ENCODE data around the gene CDKAL1.
"Not testable (repeated sequence)": the region's sequence is repeated elsewhere in the genome, so short reads cannot be mapped to it uniquely, and the experiment has no call there.

Gene CDKAL1

GRCh38 chr6:20633566-20634340 lies 99.5 kb downstream of the CDKAL1 start:
- DNase-seq (ENCODE audit: low read depth) = no peak
- no peak overlapping the region for H3K4me3 ChIP-seq (ENCODE audit: low read length)
- no peak for TF ChIP-seq CTCF (conservative IDR thresholded peaks at IDR 0.05; ENCODE audit: low read depth, low read length)

GRCh38 chr6:20639161-20639560 lies 104.9 kb downstream of the CDKAL1 start:
- TF ChIP-seq CTCF (conservative IDR thresholded peaks at IDR 0.05; ENCODE audit: low read depth, low read length) = no peak
- DNase-seq (ENCODE audit: low read depth) = no peak
- no peak overlapping the region for H3K4me3 ChIP-seq (ENCODE audit: low read length)

GRCh38 chr6:20640181-20640580 lies 105.9 kb downstream of the CDKAL1 start:
- DNase-seq (ENCODE audit: low read depth) = no peak
- no peak for TF ChIP-seq CTCF (conservative IDR thresholded peaks at IDR 0.05; ENCODE audit: low read depth, low read length)
- H3K4me3 ChIP-seq (ENCODE audit: low read length) = no peak overlapping the region

- DNase-seq (ENCODE audit: low read depth) = no peak
- TF ChIP-seq CTCF (conservative IDR thresholded peaks at IDR 0.05; ENCODE audit: low read depth, low read length) = no peak
- no peak overlapping the region for H3K4me3 ChIP-seq (ENCODE audit: low read length)
These were observed 108.2 kb downstream of the CDKAL1 start for GRCh38 chr6:20642441-20642840.

- no peak for DNase-seq (ENCODE audit: low read depth)
- no peak for TF ChIP-seq CTCF (conservative IDR thresholded peaks at IDR 0.05; ENCODE audit: low read depth, low read length)
- no peak overlapping the region for H3K4me3 ChIP-seq (ENCODE audit: low read length)
These were observed 110.6 kb downstream of the CDKAL1 start for GRCh38 chr6:20644667-20645370.

GRCh38 chr6:20645572-20645971 lies 111.3 kb downstream of the CDKAL1 start:
- not testable (repeated sequence) for H3K4me3 ChIP-seq (ENCODE audit: low read length); DNase-seq (ENCODE audit: low read depth)

GRCh38 chr6:20647585-20647984 lies 113.3 kb downstream of the CDKAL1 start:
- no peak for DNase-seq (ENCODE audit: low read depth)
- no peak for TF ChIP-seq CTCF (conservative IDR thresholded peaks at IDR 0.05; ENCODE audit: low read depth, low read length)
- H3K4me3 ChIP-seq (ENCODE audit: low read length) = no peak overlapping the region

GRCh38 chr6:20649696-20650470 lies 115.6 kb downstream of the CDKAL1 start:
- DNase-seq (ENCODE audit: low read depth); H3K4me3 ChIP-seq (ENCODE audit: low read length): not testable (repeated sequence)
